ENCODE measurements around the gene NPAS3.

Gene NPAS3

GRCh38 chr14:33040372-33041140 lies 101.9 kb downstream of the NPAS3 start:
- Histone ChIP-seq H3K9me3 (ENCODE audit: low read depth, low read length) (no peaks in the 10 kb centered on the region), H3K4me3 (no peak overlapping the region), H3K36me3 (ENCODE audit: insufficient read depth, low read length) (no peaks in the 10 kb centered on the region), H3K27ac (no peak overlapping the region), H3K9ac (ENCODE audit: insufficient read length) (no peak overlapping the region)
- no peak for TF ChIP-seq EZH2 (IDR thresholded peaks at IDR 0.05)
- no peak for TF ChIP-seq POLR2AphosphoS5 (IDR thresholded peaks at IDR 0.05; ENCODE audit: borderline replicate concordance, low read depth, low read length)
- TF ChIP-seq FOXP2 (optimal IDR thresholded peaks at IDR 0.05; ENCODE audit: control extremely low read depth, extremely low read length, insufficient read depth), result no peak
- no peak for DNase-seq (ENCODE audit: low read depth, low spot score)

DNA sequence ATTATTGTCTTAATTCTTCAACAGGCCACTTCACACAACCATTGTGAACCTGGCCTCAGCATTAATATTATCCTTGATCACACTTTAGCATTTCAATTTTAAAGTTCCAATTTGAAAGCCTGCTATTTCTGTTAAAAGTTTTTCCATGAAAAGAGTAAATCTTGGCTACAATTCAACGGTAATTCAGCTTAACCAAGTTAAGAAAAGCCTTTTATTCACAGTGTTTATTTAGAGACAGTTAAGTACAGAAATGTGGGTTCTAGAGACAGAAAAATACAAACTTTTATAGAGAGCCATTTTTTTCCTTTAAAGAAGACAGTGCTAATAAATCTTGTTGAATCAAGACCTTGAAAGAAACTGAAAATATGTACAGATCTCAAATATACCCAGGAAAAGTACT lies 103.9 kb downstream of the NPAS3 start:
- Histone ChIP-seq H3K27ac (no peak overlapping the region), H3K9me3 (ENCODE audit: low read depth, low read length) (no peaks in the 10 kb centered on the region), H3K9ac (ENCODE audit: insufficient read length) (no peak overlapping the region)

DNA sequence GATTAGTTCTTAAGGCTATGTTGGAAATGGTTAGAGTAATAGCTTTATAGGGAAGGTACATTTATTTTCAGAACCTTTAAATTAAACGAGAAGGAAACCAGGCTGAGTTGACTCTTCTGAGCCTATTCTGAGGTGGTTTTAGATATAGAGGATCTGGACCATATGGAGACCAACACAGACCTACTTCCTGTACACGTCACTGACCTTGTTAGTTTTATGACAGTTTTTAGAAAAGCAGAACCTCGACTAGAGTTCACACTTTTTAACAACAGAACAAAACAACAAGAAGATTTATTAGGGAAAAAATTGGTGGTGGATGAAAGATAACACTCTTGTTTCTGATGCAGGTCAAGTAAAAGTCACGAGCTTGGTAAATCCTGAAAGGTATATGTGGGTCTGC lies 107.1 kb downstream of the NPAS3 start:
- Histone ChIP-seq H3K9me3 (ENCODE audit: low read depth, low read length) (no peaks in the 10 kb centered on the region), H3K27ac (no peak overlapping the region), H3K9ac (ENCODE audit: insufficient read length) (no peak overlapping the region), H3K36me3 (ENCODE audit: insufficient read depth, low read length) (no peaks in the 10 kb centered on the region), H3K4me3 (no peak overlapping the region)
- DNase-seq (ENCODE audit: low read depth, low spot score), result no peak
- TF ChIP-seq EZH2 (IDR thresholded peaks at IDR 0.05) (no peak), FOXP2 (optimal IDR thresholded peaks at IDR 0.05; ENCODE audit: control extremely low read depth, extremely low read length, insufficient read depth) (no peak), POLR2AphosphoS5 (IDR thresholded peaks at IDR 0.05; ENCODE audit: borderline replicate concordance, low read depth, low read length) (no peak)

More for the DNA sequence above, 103.9 kb downstream of the NPAS3 start:
- DNase-seq (ENCODE audit: low read depth, low spot score), result no peak
- Histone ChIP-seq H3K4me3 (no peak overlapping the region), H3K36me3 (ENCODE audit: insufficient read depth, low read length) (no peaks in the 10 kb centered on the region)
- no peak for TF ChIP-seq EZH2 (IDR thresholded peaks at IDR 0.05)
- TF ChIP-seq POLR2AphosphoS5 (IDR thresholded peaks at IDR 0.05; ENCODE audit: borderline replicate concordance, low read depth, low read length), result no peak
- no peak for TF ChIP-seq FOXP2 (optimal IDR thresholded peaks at IDR 0.05; ENCODE audit: control extremely low read depth, extremely low read length, insufficient read depth)

DNA sequence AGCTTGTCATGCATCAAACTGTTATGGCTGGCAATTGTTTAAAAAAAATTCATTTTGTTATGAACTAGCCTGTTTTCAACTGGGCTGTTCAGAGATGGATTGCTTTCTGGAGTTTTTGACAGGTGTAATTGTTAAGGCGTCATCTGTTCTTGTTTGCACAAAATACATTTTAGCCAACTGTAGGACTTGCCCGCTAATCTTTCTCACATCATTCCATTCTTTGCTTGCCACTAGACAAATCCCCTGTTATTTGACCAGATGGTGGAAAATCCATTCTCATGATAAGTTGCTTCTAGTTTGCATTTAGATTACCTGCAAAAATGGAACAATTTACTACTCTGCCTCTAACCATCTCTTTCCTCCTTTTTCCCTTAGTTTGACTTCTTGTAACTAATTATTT lies 114.3 kb downstream of the NPAS3 start:
- TF ChIP-seq EZH2 (IDR thresholded peaks at IDR 0.05) (no peak), POLR2AphosphoS5 (IDR thresholded peaks at IDR 0.05; ENCODE audit: borderline replicate concordance, low read depth, low read length) (no peak), FOXP2 (optimal IDR thresholded peaks at IDR 0.05; ENCODE audit: control extremely low read depth, extremely low read length, insufficient read depth) (no peak)
- DNase-seq (ENCODE audit: low read depth, low spot score), result no peak

DNA sequence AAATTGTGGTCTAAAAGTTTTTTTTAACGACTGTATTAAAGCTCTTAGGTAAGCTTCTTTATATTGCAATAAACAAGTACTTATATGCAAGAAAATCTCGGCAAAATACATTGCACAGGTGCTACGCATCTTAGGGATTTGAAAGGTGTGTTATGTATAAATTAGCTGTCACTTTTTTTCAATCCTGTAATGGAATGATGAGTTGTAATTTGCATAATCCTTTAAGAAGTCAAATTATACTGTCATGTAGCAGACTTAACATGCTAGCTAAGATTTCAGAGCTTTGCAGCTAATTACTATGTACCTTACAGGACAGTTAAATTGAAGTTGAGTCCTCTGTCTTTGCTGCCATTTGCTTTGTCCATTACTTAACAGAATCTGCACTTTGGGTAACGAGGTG lies 117.5 kb downstream of the NPAS3 start:
- Histone ChIP-seq H3K9ac (ENCODE audit: insufficient read length) (no peak overlapping the region), H3K36me3 (ENCODE audit: insufficient read depth, low read length) (no peaks in the 10 kb centered on the region), H3K4me3 (no peak overlapping the region), H3K9me3 (ENCODE audit: low read depth, low read length) (no peaks in the 10 kb centered on the region), H3K27ac (no peak overlapping the region)
- DNase-seq (ENCODE audit: low read depth, low spot score), result no peak
- TF ChIP-seq EZH2 (IDR thresholded peaks at IDR 0.05), result no peak
- no peak for TF ChIP-seq POLR2AphosphoS5 (IDR thresholded peaks at IDR 0.05; ENCODE audit: borderline replicate concordance, low read depth, low read length)
- no peak for TF ChIP-seq FOXP2 (optimal IDR thresholded peaks at IDR 0.05; ENCODE audit: control extremely low read depth, extremely low read length, insufficient read depth)

More for the DNA sequence above, 114.3 kb downstream of the NPAS3 start:
- Histone ChIP-seq H3K9ac (ENCODE audit: insufficient read length) (no peak overlapping the region), H3K27ac (no peak overlapping the region), H3K9me3 (ENCODE audit: low read depth, low read length) (no peaks in the 10 kb centered on the region), H3K36me3 (ENCODE audit: insufficient read depth, low read length) (no peaks in the 10 kb centered on the region), H3K4me3 (no peak overlapping the region)

DNA sequence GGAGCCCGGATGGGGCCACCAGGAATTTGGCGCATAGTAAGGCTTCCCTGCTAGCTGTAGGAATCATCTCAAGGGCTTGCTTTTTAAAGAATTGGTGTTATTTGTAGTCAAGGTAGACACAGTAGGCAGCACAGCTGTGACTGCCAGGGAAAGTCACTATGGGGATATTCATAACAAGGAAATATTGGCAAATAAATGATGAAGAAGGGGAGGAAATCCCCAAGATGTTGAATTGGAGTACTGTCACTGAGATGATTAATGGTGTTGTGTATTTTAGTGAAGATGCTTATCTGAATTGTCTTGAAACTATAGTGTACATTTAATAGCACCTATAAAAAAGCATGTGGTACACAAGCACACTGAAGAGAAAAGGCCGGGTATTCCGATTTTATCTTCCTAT lies 118.9 kb downstream of the NPAS3 start:
- no peak for DNase-seq (ENCODE audit: low read depth, low spot score)
- Histone ChIP-seq H3K36me3 (ENCODE audit: insufficient read depth, low read length) (no peaks in the 10 kb centered on the region), H3K4me3 (no peak overlapping the region), H3K9ac (ENCODE audit: insufficient read length) (no peak overlapping the region), H3K9me3 (ENCODE audit: low read depth, low read length) (no peaks in the 10 kb centered on the region), H3K27ac (no peak overlapping the region)
- TF ChIP-seq FOXP2 (optimal IDR thresholded peaks at IDR 0.05; ENCODE audit: control extremely low read depth, extremely low read length, insufficient read depth) (no peak), EZH2 (IDR thresholded peaks at IDR 0.05) (no peak), POLR2AphosphoS5 (IDR thresholded peaks at IDR 0.05; ENCODE audit: borderline replicate concordance, low read depth, low read length) (no peak)

DNA sequence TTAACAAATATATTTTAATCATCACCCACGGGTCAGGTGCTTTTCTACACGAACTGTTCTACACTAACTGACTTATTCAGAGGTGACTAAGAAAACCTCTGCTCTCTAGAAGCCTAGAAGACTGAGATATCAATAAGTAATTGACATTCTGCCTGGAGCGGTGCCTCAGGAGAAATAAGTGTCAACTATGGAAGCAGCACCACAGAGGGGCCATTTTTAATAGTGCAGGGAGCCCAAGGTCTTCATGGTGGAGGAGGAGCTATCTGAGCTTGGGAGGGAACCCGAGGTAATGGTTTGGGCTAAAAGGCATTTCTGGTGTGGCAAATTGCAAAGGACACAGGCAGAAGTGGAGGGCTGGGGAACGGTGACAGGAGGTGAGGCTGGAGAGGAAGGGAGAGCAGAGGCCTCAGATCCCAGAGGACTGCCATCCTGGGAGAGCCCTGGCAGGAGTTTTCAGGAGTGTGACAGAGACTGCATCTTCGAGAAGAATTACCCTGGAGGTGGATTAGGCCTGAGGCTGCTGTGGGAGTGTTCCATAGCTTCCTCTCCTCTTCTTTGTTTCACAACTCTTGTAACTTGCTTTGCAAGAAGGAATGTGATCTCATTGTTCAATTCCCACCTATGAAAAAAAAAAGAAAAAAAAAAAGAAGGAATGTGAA lies 123.1 kb downstream of the NPAS3 start:
- Histone ChIP-seq H3K36me3 (ENCODE audit: insufficient read depth, low read length) (no peaks in the 10 kb centered on the region), H3K9ac (ENCODE audit: insufficient read length) (no peak overlapping the region), H3K9me3 (ENCODE audit: low read depth, low read length) (no peaks in the 10 kb centered on the region), H3K27ac (no peak overlapping the region), H3K4me3 (no peak overlapping the region)
- TF ChIP-seq FOXP2 (optimal IDR thresholded peaks at IDR 0.05; ENCODE audit: control extremely low read depth, extremely low read length, insufficient read depth) (no peak), EZH2 (IDR thresholded peaks at IDR 0.05) (no peak), POLR2AphosphoS5 (IDR thresholded peaks at IDR 0.05; ENCODE audit: borderline replicate concordance, low read depth, low read length) (no peak)
- DNase-seq (ENCODE audit: low read depth, low spot score), result no peak

DNA sequence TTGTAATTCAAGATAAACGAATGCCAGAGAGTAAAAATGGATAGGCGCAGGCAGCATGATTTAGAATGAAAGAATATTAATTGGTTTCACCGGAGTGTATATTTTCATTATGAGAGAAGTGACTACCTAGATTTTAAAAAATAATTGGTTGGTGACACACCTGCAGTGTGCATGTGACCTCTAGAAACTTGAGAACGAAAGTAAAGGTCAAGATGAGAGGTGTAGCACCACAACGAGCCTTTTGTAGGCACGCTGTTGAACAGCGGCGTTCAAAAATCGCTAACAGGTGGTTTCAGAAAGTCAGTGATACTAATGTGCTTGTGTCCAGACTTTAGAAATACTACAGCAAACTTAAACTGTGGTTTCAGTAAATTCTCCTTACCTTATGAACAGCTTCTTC lies 123.8 kb downstream of the NPAS3 start:
- Histone ChIP-seq H3K27ac (no peak overlapping the region), H3K36me3 (ENCODE audit: insufficient read depth, low read length) (no peaks in the 10 kb centered on the region), H3K9ac (ENCODE audit: insufficient read length) (no peak overlapping the region), H3K9me3 (ENCODE audit: low read depth, low read length) (no peaks in the 10 kb centered on the region), H3K4me3 (no peak overlapping the region)
- no peak for DNase-seq (ENCODE audit: low read depth, low spot score)
- no peak for TF ChIP-seq FOXP2 (optimal IDR thresholded peaks at IDR 0.05; ENCODE audit: control extremely low read depth, extremely low read length, insufficient read depth)
